ENCODE data around the gene METTL9.
"Not testable (repeated sequence)": the region's sequence is repeated elsewhere in the genome, so short reads cannot be mapped to it uniquely, and the experiment has no call there.

Gene METTL9

GRCh38 chr16:21570676-21571017 is 28.7 kb upstream of the METTL9 start:
- no peak for DNase-seq (ENCODE audit: low read depth, low spot score)
- no peak overlapping the region for H3K27ac ChIP-seq

- H3K27ac ChIP-seq; DNase-seq (ENCODE audit: low read depth, low spot score): not testable (repeated sequence)
These were observed 25.9 kb upstream of the METTL9 start for GRCh38 chr16:21573506-21573905.

GRCh38 chr16:21574372-21574771 is 25.0 kb upstream of the METTL9 start:
- DNase-seq (ENCODE audit: low read depth, low spot score), result no peak
- H3K27ac ChIP-seq, result no peak overlapping the region

- not testable (repeated sequence) for DNase-seq (ENCODE audit: low read depth, low spot score); H3K27ac ChIP-seq
These were observed 23.1 kb upstream of the METTL9 start for GRCh38 chr16:21576323-21576722.

- DNase-seq (ENCODE audit: low read depth, low spot score), result not testable (repeated sequence)
These were observed 21.9 kb upstream of the METTL9 start for GRCh38 chr16:21577487-21577886.

GRCh38 chr16:21578311-21578710 is 21.1 kb upstream of the METTL9 start:
- not testable (repeated sequence) for H3K27ac ChIP-seq; DNase-seq (ENCODE audit: low read depth, low spot score)

More at GRCh38 chr16:21577487-21577886, 21.9 kb upstream of the METTL9 start:
- H3K27ac ChIP-seq, result not testable (repeated sequence)

- not testable (repeated sequence) for DNase-seq (ENCODE audit: low read depth, low spot score); H3K27ac ChIP-seq
These were observed 19.2 kb upstream of the METTL9 start for GRCh38 chr16:21580131-21580530.

GRCh38 chr16:21580807-21581206 is 18.6 kb upstream of the METTL9 start:
- H3K27ac ChIP-seq, result no peak overlapping the region
- DNase-seq (ENCODE audit: low read depth, low spot score), result no peak

GRCh38 chr16:21584817-21585216 is 14.6 kb upstream of the METTL9 start:
- no peak overlapping the region for H3K27ac ChIP-seq
- no peak for DNase-seq (ENCODE audit: low read depth, low spot score)

GRCh38 chr16:21588593-21588992 is 10.8 kb upstream of the METTL9 start:
- not testable (repeated sequence) for DNase-seq (ENCODE audit: low read depth, low spot score); H3K27ac ChIP-seq

- no peak for DNase-seq (ENCODE audit: low read depth, low spot score)
- no peak overlapping the region for H3K27ac ChIP-seq
These were observed 9.8 kb upstream of the METTL9 start for GRCh38 chr16:21589551-21589950.

- no peak for DNase-seq (ENCODE audit: low read depth, low spot score)
- peak overlapping the region; percentile 21 for H3K27ac ChIP-seq
These were observed 9.1 kb upstream of the METTL9 start for GRCh38 chr16:21590287-21590686.

- peak overlapping the region; percentile 21 for H3K27ac ChIP-seq
- no peak for DNase-seq (ENCODE audit: low read depth, low spot score)
These were observed 8.6 kb upstream of the METTL9 start for GRCh38 chr16:21590796-21591195.

GRCh38 chr16:21592191-21592590 is 7.2 kb upstream of the METTL9 start:
- no peak overlapping the region for H3K27ac ChIP-seq
- DNase-seq (ENCODE audit: low read depth, low spot score), result no peak

- H3K27ac ChIP-seq, result no peak overlapping the region
- DNase-seq (ENCODE audit: low read depth, low spot score), result no peak
These were observed 5.7 kb upstream of the METTL9 start for GRCh38 chr16:21593530-21594289.

GRCh38 chr16:21597561-21598030 is 1.8 kb upstream of the METTL9 start:
- no peak overlapping the region for H3K27ac ChIP-seq
- DNase-seq (ENCODE audit: low read depth, low spot score), result no peak

- H3K27ac ChIP-seq, result no peak overlapping the region
- DNase-seq (ENCODE audit: low read depth, low spot score), result no peak
These were observed 1.2 kb upstream of the METTL9 start for GRCh38 chr16:21598206-21598605.

- H3K27ac ChIP-seq, result peak overlapping the region; percentile 88
- no peak for DNase-seq (ENCODE audit: low read depth, low spot score)
These were observed 666 bp upstream of the METTL9 start for GRCh38 chr16:21598701-21599121.

- peak overlapping the region; percentile 88 for H3K27ac ChIP-seq
These were observed 825 bp downstream of the METTL9 start for GRCh38 chr16:21600031-21600773.

GRCh38 chr16:21602785-21603184 is 3.4 kb downstream of the METTL9 start:
- no peak overlapping the region for H3K27ac ChIP-seq
- no peak for DNase-seq (ENCODE audit: low read depth, low spot score)

More at GRCh38 chr16:21600031-21600773, 825 bp downstream of the METTL9 start:
- DNase-seq (ENCODE audit: low read depth, low spot score), result no peak

- DNase-seq (ENCODE audit: low read depth, low spot score), result no peak
- H3K27ac ChIP-seq, result no peak overlapping the region
These were observed 4.6 kb downstream of the METTL9 start for GRCh38 chr16:21603928-21604327.
